ENCODE measurements around the gene TLR1.

TLR1 gene

GRCh38 chr4:38803833-38804653 is 548 bp downstream of the TLR1 start:
- TF ChIP-seq FOXM1 (IDR thresholded peaks at IDR 0.05; ENCODE audit: borderline replicate concordance, low read depth) = no peak
- TF ChIP-seq, protein P1, sequence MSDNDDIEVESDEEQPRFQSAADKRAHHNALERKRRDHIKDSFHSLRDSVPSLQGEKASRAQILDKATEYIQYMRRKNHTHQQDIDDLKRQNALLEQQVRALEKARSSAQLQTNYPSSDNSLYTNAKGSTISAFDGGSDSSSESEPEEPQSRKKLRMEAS (IDR thresholded peaks at IDR 0.05) = no peak
- no peak for TF ChIP-seq EP300 (IDR thresholded peaks at IDR 0.05; ENCODE audit: borderline replicate concordance)
- TF ChIP-seq, protein P2, sequence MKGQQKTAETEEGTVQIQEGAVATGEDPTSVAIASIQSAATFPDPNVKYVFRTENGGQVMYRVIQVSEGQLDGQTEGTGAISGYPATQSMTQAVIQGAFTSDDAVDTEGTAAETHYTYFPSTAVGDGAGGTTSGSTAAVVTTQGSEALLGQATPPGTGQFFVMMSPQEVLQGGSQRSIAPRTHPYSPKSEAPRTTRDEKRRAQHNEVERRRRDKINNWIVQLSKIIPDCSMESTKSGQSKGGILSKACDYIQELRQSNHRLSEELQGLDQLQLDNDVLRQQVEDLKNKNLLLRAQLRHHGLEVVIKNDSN (IDR thresholded peaks at IDR 0.05) = no peak
- TF ChIP-seq CEBPB (IDR thresholded peaks at IDR 0.05) = no peak
- no peak for TF ChIP-seq REST (IDR thresholded peaks at IDR 0.05; ENCODE audit: low read depth)
- TF ChIP-seq CREB1 (IDR thresholded peaks at IDR 0.05; ENCODE audit: low read depth) = no peak
- TF ChIP-seq RAD21 (IDR thresholded peaks at IDR 0.05; ENCODE audit: low read depth) = no peak
- no peak for TF ChIP-seq TCF12 (IDR thresholded peaks at IDR 0.05; ENCODE audit: low read depth)
- TF ChIP-seq TEAD4 (IDR thresholded peaks at IDR 0.05) = no peak
- TF ChIP-seq EGR1 (IDR thresholded peaks at IDR 0.05) = no peak
- TF ChIP-seq YY1 (IDR thresholded peaks at IDR 0.05; ENCODE audit: low read depth) = no peak
- no peak for TF ChIP-seq TAF1 (IDR thresholded peaks at IDR 0.05; ENCODE audit: low read depth)
- no peak for TF ChIP-seq NFIC (IDR thresholded peaks at IDR 0.05)
- TF ChIP-seq ZBTB7A (IDR thresholded peaks at IDR 0.05; ENCODE audit: low read depth) = no peak

DNA sequence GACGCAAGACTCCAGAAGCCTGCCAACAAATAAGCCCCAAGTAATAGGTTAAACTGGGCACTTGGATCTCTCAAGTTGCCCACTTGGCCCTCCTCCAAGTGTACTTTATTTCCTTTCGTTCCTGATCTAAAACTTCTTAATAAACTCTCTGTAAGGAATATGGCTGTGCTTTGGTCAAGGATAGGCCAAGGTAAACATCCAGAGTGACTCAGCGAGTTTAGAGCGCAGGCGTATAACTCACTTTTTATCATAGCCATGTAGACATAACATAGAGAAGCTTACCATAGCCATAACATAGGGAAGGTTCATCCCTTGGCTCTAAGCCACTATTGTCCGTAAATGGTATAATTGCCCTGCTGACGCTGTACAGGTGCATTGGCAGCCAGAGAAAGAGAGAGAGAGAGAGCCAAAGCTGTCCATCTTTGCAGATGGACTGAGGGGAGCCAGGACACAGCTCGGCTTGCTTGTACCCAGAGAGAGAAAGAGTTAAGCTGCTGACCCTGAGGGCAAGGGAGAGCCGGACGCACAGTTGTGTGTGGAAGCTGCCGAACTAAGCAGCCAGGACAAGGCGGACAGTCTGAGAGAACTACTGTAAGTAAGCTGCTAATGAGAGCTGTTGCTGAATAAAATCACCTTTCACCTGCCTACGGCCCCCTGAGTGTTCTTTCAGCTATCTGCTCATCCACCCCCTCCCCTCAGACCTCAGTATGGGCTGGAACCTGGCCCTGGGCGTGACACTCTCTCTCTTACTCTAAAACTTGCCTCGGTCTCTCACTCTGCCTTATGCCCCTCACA is 1.8 kb downstream of the TLR1 start:
- no peak for TF ChIP-seq CREB1 (IDR thresholded peaks at IDR 0.05; ENCODE audit: low read depth)
- TF ChIP-seq, protein P2 (IDR thresholded peaks at IDR 0.05) = no peak
- TF ChIP-seq FOXM1 (IDR thresholded peaks at IDR 0.05; ENCODE audit: borderline replicate concordance, low read depth) = no peak
- TF ChIP-seq REST (IDR thresholded peaks at IDR 0.05; ENCODE audit: low read depth) = no peak
- no peak for TF ChIP-seq RAD21 (IDR thresholded peaks at IDR 0.05; ENCODE audit: low read depth)
- no peak for TF ChIP-seq EP300 (IDR thresholded peaks at IDR 0.05; ENCODE audit: borderline replicate concordance)
- no peak for TF ChIP-seq EGR1 (IDR thresholded peaks at IDR 0.05)
- TF ChIP-seq YY1 (IDR thresholded peaks at IDR 0.05; ENCODE audit: low read depth) = no peak
- no peak for TF ChIP-seq CEBPB (IDR thresholded peaks at IDR 0.05)
- TF ChIP-seq TAF1 (IDR thresholded peaks at IDR 0.05; ENCODE audit: low read depth) = no peak
- no peak for TF ChIP-seq NFIC (IDR thresholded peaks at IDR 0.05)
- TF ChIP-seq TEAD4 (IDR thresholded peaks at IDR 0.05) = no peak
- TF ChIP-seq, protein P1 (IDR thresholded peaks at IDR 0.05) = no peak
- TF ChIP-seq TCF12 (IDR thresholded peaks at IDR 0.05; ENCODE audit: low read depth) = no peak
- TF ChIP-seq ZBTB7A (IDR thresholded peaks at IDR 0.05; ENCODE audit: low read depth) = no peak

GRCh38 chr4:38800961-38801450 is 3.6 kb downstream of the TLR1 start:
- no peak for TF ChIP-seq CEBPB (IDR thresholded peaks at IDR 0.05)
- TF ChIP-seq RAD21 (IDR thresholded peaks at IDR 0.05; ENCODE audit: low read depth) = no peak
- no peak for TF ChIP-seq TEAD4 (IDR thresholded peaks at IDR 0.05)
- no peak for TF ChIP-seq TCF12 (IDR thresholded peaks at IDR 0.05; ENCODE audit: low read depth)
- no peak for TF ChIP-seq YY1 (IDR thresholded peaks at IDR 0.05; ENCODE audit: low read depth)
- TF ChIP-seq EGR1 (IDR thresholded peaks at IDR 0.05) = no peak
- TF ChIP-seq ZBTB7A (IDR thresholded peaks at IDR 0.05; ENCODE audit: low read depth) = no peak

DNA sequence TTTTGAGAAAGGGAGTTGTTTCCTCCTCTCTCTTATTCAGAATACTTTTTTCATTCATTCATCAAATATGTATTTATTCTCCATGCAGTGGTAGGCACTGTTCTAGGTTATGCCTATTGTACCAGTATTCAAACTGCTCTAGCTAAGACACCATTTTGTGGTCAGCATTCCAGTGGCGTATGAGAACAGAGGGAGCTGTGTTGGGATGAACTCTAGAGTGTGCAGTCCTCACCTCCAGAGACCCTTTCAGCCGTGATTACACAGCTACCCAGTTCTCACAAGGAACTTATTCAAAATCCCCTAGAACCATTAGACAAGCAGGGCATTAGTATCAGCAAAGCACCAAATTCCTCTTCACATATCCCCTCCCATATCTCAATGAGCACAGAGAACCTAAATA is 4.2 kb downstream of the TLR1 start:
- TF ChIP-seq, protein P2 (IDR thresholded peaks at IDR 0.05) = no peak
- TF ChIP-seq TAF1 (IDR thresholded peaks at IDR 0.05; ENCODE audit: low read depth) (no peak), TCF12 (IDR thresholded peaks at IDR 0.05; ENCODE audit: low read depth) (no peak), EGR1 (IDR thresholded peaks at IDR 0.05) (no peak), CREB1 (IDR thresholded peaks at IDR 0.05; ENCODE audit: low read depth) (no peak), RAD21 (IDR thresholded peaks at IDR 0.05; ENCODE audit: low read depth) (no peak), CEBPB (IDR thresholded peaks at IDR 0.05) (no peak), EP300 (IDR thresholded peaks at IDR 0.05; ENCODE audit: borderline replicate concordance) (no peak), REST (IDR thresholded peaks at IDR 0.05; ENCODE audit: low read depth) (no peak), YY1 (IDR thresholded peaks at IDR 0.05; ENCODE audit: low read depth) (no peak), ZBTB7A (IDR thresholded peaks at IDR 0.05; ENCODE audit: low read depth) (no peak), NFIC (IDR thresholded peaks at IDR 0.05) (no peak), TEAD4 (IDR thresholded peaks at IDR 0.05) (no peak), FOXM1 (IDR thresholded peaks at IDR 0.05; ENCODE audit: borderline replicate concordance, low read depth) (no peak)
- TF ChIP-seq, protein P1 (IDR thresholded peaks at IDR 0.05) = no peak
